NB4 (cell line): Measurements from ENCODE around the gene TFAP2A.

Experiments
- MYC ChIP-seq: IDR thresholded peaks from 2 replicates; pipeline ENCODE4 v1.6.1; 2011; ENCODE audit warnings: low read depth, low read length
- POLR2A ChIP-seq: IDR thresholded peaks from 2 replicates; pipeline ENCODE4 v1.6.1; 2011; ENCODE audit warnings: mild to moderate bottlenecking; ENCODE audit not compliant: insufficient read length; ENCODE audit errors: extremely low read depth
- TF ChIP-seq, protein P1 (sequence below): IDR thresholded peaks from one replicate; pipeline ENCODE4 v1.5.1; 2012; ENCODE audit warnings: low read depth, low read length

DNA sequence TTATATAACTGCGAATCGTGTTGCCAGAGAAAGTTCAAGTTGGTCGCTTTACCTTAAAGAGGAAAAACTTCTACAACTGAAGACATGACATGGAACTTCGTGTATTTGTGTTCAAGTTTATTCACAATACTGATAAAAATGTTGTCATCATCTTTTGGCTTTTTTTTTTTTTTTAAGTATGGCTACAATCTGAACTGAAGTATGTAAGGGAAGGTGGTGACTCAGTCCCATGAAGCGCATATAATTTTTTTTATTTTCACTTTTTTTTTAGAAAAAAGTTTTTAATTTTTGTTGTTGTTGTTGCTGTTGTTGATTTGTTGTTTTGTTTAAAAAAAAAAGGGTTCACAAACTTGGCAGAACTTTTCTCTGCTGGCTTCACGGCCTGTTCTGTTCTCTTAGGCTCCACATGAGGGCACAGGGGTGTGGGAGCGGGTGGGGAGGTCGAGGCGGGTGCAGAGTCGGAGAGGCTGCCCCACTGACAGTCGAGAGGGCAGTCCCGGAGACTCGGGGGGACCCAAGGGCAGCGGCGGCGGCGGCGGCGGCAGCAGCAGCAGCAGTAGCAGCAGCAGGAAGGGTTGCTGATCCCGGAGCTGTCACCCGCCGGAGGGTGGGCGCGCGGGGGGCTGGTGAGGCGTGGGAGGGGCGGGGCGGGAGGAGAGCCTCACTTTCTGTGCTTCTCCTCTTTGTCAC, 17.0 kb downstream of the TFAP2A start:
- TF ChIP-seq, protein P1, sequence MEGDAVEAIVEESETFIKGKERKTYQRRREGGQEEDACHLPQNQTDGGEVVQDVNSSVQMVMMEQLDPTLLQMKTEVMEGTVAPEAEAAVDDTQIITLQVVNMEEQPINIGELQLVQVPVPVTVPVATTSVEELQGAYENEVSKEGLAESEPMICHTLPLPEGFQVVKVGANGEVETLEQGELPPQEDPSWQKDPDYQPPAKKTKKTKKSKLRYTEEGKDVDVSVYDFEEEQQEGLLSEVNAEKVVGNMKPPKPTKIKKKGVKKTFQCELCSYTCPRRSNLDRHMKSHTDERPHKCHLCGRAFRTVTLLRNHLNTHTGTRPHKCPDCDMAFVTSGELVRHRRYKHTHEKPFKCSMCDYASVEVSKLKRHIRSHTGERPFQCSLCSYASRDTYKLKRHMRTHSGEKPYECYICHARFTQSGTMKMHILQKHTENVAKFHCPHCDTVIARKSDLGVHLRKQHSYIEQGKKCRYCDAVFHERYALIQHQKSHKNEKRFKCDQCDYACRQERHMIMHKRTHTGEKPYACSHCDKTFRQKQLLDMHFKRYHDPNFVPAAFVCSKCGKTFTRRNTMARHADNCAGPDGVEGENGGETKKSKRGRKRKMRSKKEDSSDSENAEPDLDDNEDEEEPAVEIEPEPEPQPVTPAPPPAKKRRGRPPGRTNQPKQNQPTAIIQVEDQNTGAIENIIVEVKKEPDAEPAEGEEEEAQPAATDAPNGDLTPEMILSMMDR: no peak
- no peak for TF ChIP-seq MYC
- TF ChIP-seq POLR2A: no peak
